ENCODE results near the gene TEC. TPM values are rescaled to one million over a fixed set of nuclear protein-coding genes. Genes with fewer than 3 reads are reported as not detected.

TEC gene
- total and polyA plus RNA-seq, 2 of the 8 experiments (the other 6 are each of a cell fraction or from before 2014, with no cell fraction given) = 0.73 to 1.8 TPM

GRCh38 chr4:48130100-48130499 is 139.5 kb downstream of the TEC start:
- Histone ChIP-seq H3K23ac (ENCODE audit: insufficient read length) (no peak overlapping the region), H3K4me1 (replicated peaks in 1 of 4; ENCODE audit: control insufficient read depth in 3 of 4, insufficient read depth in 4 of 4, low read length in 3 of 4) (peaks cover 0 to 12% (median 7%) of the 10 kb centered on the region in 4 experiments; a peak in 5 of 7 replicates), H4K8ac (ENCODE audit: extremely low read depth, insufficient read depth, low read length) (no peak overlapping the region), H2BK15ac (ENCODE audit: low read length) (no peak overlapping the region), H3K56ac (replicated peaks; ENCODE audit: insufficient read length, low read depth, low read length) (no peak overlapping the region), H2BK120ac (replicated peaks; ENCODE audit: low read depth, low read length) (no peak overlapping the region), H3K4me2 (ENCODE audit: insufficient read depth in 1 of 2, low read depth in 2 of 2, low read length in 2 of 2) (no peak overlapping the region), H3K18ac (ENCODE audit: extremely low read depth, low read length) (no peak overlapping the region), H2BK20ac (ENCODE audit: low read length) (no peak overlapping the region), H4K5ac (ENCODE audit: insufficient read length, low read depth, low read length) (no peak overlapping the region), H3K79me1 (ENCODE audit: low read depth, low read length) (no peaks in the 10 kb centered on the region), H4K91ac (replicated peaks; ENCODE audit: insufficient read length, low read length) (no peak overlapping the region), H3K9ac (replicated peaks in 1 of 4; ENCODE audit: extremely low read depth in 1 of 4, low read depth in 3 of 4, low read length in 3 of 4) (no peak overlapping the region), H3K14ac (ENCODE audit: insufficient read length) (no peak overlapping the region), H3K27me3 (replicated peaks in 1 of 4; ENCODE audit: control insufficient read depth in 3 of 4, extremely low read depth in 1 of 4, insufficient read depth in 3 of 4, low read length in 3 of 4) (no peaks in the 10 kb centered on the region), H2BK5ac (ENCODE audit: low read depth, low read length) (no peak overlapping the region), H3K4ac (replicated peaks; ENCODE audit: insufficient read length, low read depth, low read length) (no peak overlapping the region), H3K4me3 (ENCODE audit: extremely low read depth in 1 of 4, insufficient read depth in 2 of 4, low read depth in 3 of 4, low read length in 4 of 4) (no peak overlapping the region), H3K23me2 (ENCODE audit: low read depth, low read length) (no peaks in the 10 kb centered on the region), H3K36me3 (ENCODE audit: control insufficient read depth in 2 of 4, insufficient read depth in 4 of 4, low read length in 3 of 4) (no peaks in the 10 kb centered on the region), H3K9me3 (ENCODE audit: insufficient read depth in 2 of 2, low read depth in 1 of 2, low read length in 1 of 2) (no peaks in the 10 kb centered on the region), H4K20me1 (replicated peaks in 1 of 2; ENCODE audit: control insufficient read depth in 1 of 2, insufficient read depth in 2 of 2, low read length in 2 of 2) (no peaks in the 10 kb centered on the region), H2AFZ (ENCODE audit: low read length) (no peak overlapping the region), H2BK12ac (ENCODE audit: low read depth, low read length) (no peak overlapping the region), H2AK5ac (ENCODE audit: low read depth, low read length) (no peak overlapping the region), H3K27ac (ENCODE audit: low read depth, low read length) (no peak overlapping the region), H3K79me2 (ENCODE audit: control insufficient read depth in 1 of 2, insufficient read depth in 2 of 2, low read length in 2 of 2) (no peaks in the 10 kb centered on the region)
- FAIRE-seq = no peak
- CTCF ChIA-PET (ENCODE audit: partially characterized antibody) = interaction anchor here (0.8 to 6.2 kb wide), 9 partner anchors 10 to 165 kb away, joined by 3 to 64 read pairs (median 6); no protein-coding TSS in a partner anchor
- POLR2A ChIA-PET (ENCODE audit: partially characterized antibody) = no interaction called here
- no peak for TF ChIP-seq JUND (IDR thresholded peaks at IDR 0.05; ENCODE audit: low read length)
- TF ChIP-seq POLR2AphosphoS5 (IDR thresholded peaks at IDR 0.05; ENCODE audit: low read depth, low read length) = no peak
- 94% methylated on average over 7 of the region's 7 CpGs; no CpG with 5 or more reads in 1 of the 2 experiments for WGBS, 2 experiments (ENCODE audit: extremely low coverage in 1 of 2, insufficient coverage in 1 of 2, insufficient read length in 1 of 2, insufficient replicate concordance in 2 of 2, low coverage in 1 of 2, low lambda C conversion rate in 2 of 2, missing lambda C conversion rate in 1 of 2)
- DNase-seq (ENCODE audit: low read depth in 1 of 2, low spot score in 2 of 2) = no peak

Measured in H1 (cell line).